PFSK-1 (cell line): Measurements from ENCODE around the gene GLDN.

Source experiments
- POLR2AphosphoS5 ChIP-seq: IDR thresholded peaks from 2 replicates; pipeline ENCODE4 v1.6.1; 2012; ENCODE audit warnings: low read depth, mild to moderate bottlenecking, control low read depth, low read length, moderate library complexity
- REST ChIP-seq, 2 experiments: IDR thresholded peaks; 2 replicates each; pipeline versions ENCODE4 v1.6.1 to v1.8.0; 2011 to 2012; ENCODE audit warnings: low read depth in 2 of 2, low read length in 2 of 2, control low read depth in 1 of 2, inconsistent platforms in 1 of 2, mild to moderate bottlenecking in 1 of 2, moderate library complexity in 1 of 2; ENCODE audit not compliant: insufficient read depth in 1 of 2
- SIN3A ChIP-seq: IDR thresholded peaks from 2 replicates; pipeline ENCODE4 v1.6.1; 2012; ENCODE audit warnings: mild to moderate bottlenecking, low read length, moderate library complexity, borderline replicate concordance; ENCODE audit not compliant: insufficient read depth

- TF ChIP-seq REST (IDR thresholded peaks at IDR 0.05; ENCODE audit: insufficient read depth in 1 of 2, low read depth in 2 of 2, low read length in 2 of 2) (no peak), POLR2AphosphoS5 (no peak), SIN3A (no peak)
Observed at GRCh38 chr15:51396921-51397320, 55.5 kb downstream of the GLDN start.
